ENCODE data around the gene OR52H1. TPM values are rescaled to one million over a fixed set of nuclear protein-coding genes. Genes with fewer than 3 reads are reported as not detected.

OR52H1 gene
- total RNA-seq, 2 experiments from 2014 or later = not detected

- DNase-seq (no peak), ATAC-seq (ENCODE audit: low read depth) (no peak)
- Mint-ChIP-seq H3K4me1 (no peaks in the 10 kb centered on the region), H3K27ac (no peak overlapping the region), H3K36me3 (no peaks in the 10 kb centered on the region), H3K9me3 (no peaks in the 10 kb centered on the region), H3K4me3 (no peak overlapping the region), H3K27me3 (no peaks in the 10 kb centered on the region)
- POLR2A ChIA-PET = no interaction called here
Measured at GRCh38 chr11:5521540-5521939, 26.8 kb downstream of the OR52H1 start.

DNA sequence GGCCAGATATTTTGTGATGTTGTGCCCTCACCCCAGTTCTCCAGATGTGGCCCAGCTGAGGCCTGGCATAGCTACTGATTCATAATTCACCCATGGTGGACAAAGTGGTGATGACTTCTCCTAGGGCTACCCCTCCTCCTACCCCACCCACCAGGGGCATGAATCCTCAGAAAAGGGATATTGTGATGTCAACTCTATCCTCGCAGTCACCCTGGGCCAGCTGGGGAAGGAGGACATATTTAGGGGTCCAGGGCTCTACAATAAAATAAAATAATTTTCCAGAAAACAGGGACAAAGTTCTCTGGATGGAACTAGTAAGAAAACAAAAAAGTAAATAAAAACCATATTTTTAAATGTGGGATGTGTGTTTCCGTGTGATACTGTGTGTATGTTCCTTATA is 31.7 kb downstream of the OR52H1 start, which contains the start of gene UBQLNL:
Gene UBQLNL, minus strand, starts transcription at position 101 of the 400 bp plus-strand sequence. CDS start 258 bp downstream, outside the sequence.
- POLR2A ChIA-PET = no interaction called here
- Mint-ChIP-seq H3K4me1 (no peaks in the 10 kb centered on the region), H3K9me3 (no peaks in the 10 kb centered on the region), H3K27ac (no peak within 1 kb of the TSS), H3K4me3 (no peak within 1 kb of the TSS), H3K27me3 (no peaks in the 10 kb centered on the region), H3K36me3 (no peaks in the 10 kb centered on the region)
- DNase-seq (no peak), ATAC-seq (ENCODE audit: low read depth) (no peak)

GRCh38 chr11:5514841-5515240 is 33.5 kb downstream of the OR52H1 start:
- no peak overlapping the region for H3K27ac Mint-ChIP-seq
- H3K27me3 Mint-ChIP-seq = no peaks in the 10 kb centered on the region
- ATAC-seq (ENCODE audit: low read depth) = no peak
- H3K9me3 Mint-ChIP-seq = no peaks in the 10 kb centered on the region
- no peaks in the 10 kb centered on the region for H3K4me1 Mint-ChIP-seq
- no peak overlapping the region for H3K4me3 Mint-ChIP-seq
- DNase-seq = no peak
- H3K36me3 Mint-ChIP-seq = no peaks in the 10 kb centered on the region
- POLR2A ChIA-PET = no interaction called here

- ATAC-seq (ENCODE audit: low read depth) = no peak
Measured at GRCh38 chr11:5509803-5510202, 38.5 kb downstream of the OR52H1 start, which contains the start of gene UBQLN3. Gene UBQLN3, minus strand, starts transcription at chr11:5509957. Its CDS starts 399 bp downstream, at chr11:5509558.

DNA sequence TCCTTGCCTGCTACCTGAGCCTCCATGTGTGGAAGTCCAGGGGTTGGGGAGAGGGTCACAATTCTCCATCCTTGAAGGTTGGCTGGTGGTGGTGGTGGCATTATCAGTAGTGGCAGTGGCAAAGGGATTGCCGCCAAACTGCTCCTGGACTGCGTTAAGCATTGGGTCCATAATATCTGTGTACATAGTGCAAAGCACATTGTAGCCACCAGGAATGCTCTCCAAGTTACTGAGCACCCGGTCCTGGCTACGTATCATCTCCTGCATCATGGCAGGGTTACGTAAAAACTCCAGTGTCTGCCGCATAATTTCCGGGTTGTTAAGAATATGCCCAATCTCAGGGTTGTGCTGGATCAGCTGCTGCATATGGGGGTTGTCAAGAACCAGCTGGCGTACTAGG is 39.7 kb downstream of the OR52H1 start:
- H3K36me3 Mint-ChIP-seq = no peaks in the 10 kb centered on the region
- ATAC-seq (ENCODE audit: low read depth) (no peak), DNase-seq (no peak)
- no peaks in the 10 kb centered on the region for H3K27me3 Mint-ChIP-seq
- POLR2A ChIA-PET = no interaction called here
- no peaks in the 10 kb centered on the region for H3K4me1 Mint-ChIP-seq
- H3K4me3 Mint-ChIP-seq = no peak overlapping the region
- no peaks in the 10 kb centered on the region for H3K9me3 Mint-ChIP-seq
- H3K27ac Mint-ChIP-seq = no peak overlapping the region

More at GRCh38 chr11:5509803-5510202, 38.5 kb downstream of the OR52H1 start, which contains the start of gene UBQLN3:
- Mint-ChIP-seq H3K9me3 (no peaks in the 10 kb centered on the region), H3K27me3 (no peaks in the 10 kb centered on the region), H3K4me1 (no peaks in the 10 kb centered on the region), H3K4me3 (no peak within 1 kb of the TSS), H3K27ac (no peak within 1 kb of the TSS), H3K36me3 (no peaks in the 10 kb centered on the region)
- POLR2A ChIA-PET = no interaction called here
- no peak for DNase-seq

GRCh38 chr11:5507933-5508305 is 40.4 kb downstream of the OR52H1 start:
- H3K36me3 Mint-ChIP-seq = no peaks in the 10 kb centered on the region
- H3K27ac Mint-ChIP-seq = no peak overlapping the region
- ATAC-seq (ENCODE audit: low read depth) (no peak), DNase-seq (no peak)
- H3K27me3 Mint-ChIP-seq = no peaks in the 10 kb centered on the region
- no peaks in the 10 kb centered on the region for H3K4me1 Mint-ChIP-seq
- H3K4me3 Mint-ChIP-seq = no peak overlapping the region
- POLR2A ChIA-PET = no interaction called here
- H3K9me3 Mint-ChIP-seq = no peaks in the 10 kb centered on the region

DNA sequence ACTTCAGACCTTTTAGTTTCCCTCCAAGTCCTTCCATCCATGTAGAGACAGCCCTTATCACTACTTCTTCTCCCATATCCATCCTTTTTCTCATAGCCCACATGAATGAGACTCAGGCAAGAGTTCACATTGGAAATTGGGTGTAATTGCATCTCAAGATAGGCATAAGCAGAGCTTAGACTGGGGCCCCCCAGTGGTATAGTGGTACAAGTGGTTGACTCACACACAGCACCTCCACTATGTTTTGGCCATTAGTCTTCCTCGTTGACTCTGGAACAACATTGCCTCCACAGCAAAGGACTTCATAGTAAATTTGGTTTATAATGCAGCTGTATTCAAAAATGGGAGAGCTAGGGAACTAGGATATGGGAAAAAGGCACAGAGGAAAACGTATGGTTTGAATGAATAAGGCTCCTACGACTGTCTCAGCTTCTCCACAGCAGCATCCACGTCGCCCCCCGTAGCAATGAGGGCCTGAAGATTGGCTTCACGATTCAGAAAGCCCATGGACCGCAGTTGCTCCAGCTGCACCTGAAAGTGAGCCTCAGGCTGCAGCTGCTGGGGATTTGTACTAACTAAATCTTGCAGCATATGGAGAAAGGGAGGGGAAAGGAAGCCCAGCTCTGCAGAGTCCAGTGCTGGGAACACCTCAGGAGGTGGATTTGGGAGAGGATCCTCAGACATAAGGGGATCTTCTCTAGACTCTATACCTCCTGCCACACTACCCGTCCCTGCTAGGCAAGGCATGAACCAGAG is 41.0 kb downstream of the OR52H1 start:
- peaks cover 1% of the 10 kb centered on the region for H3K27me3 Mint-ChIP-seq
- DNase-seq (no peak), ATAC-seq (ENCODE audit: low read depth) (no peak)
- no peak overlapping the region for H3K4me3 Mint-ChIP-seq
- POLR2A ChIA-PET = no interaction called here
- no peaks in the 10 kb centered on the region for H3K36me3 Mint-ChIP-seq
- no peaks in the 10 kb centered on the region for H3K4me1 Mint-ChIP-seq
- no peak overlapping the region for H3K27ac Mint-ChIP-seq
- H3K9me3 Mint-ChIP-seq = no peaks in the 10 kb centered on the region

GRCh38 chr11:5505363-5506048 is 42.8 kb downstream of the OR52H1 start:
- POLR2A ChIA-PET = no interaction called here
- H3K36me3 Mint-ChIP-seq = no peaks in the 10 kb centered on the region
- no peaks in the 10 kb centered on the region for H3K4me1 Mint-ChIP-seq
- ATAC-seq (ENCODE audit: low read depth) (no peak), DNase-seq (no peak)
- no peak overlapping the region for H3K4me3 Mint-ChIP-seq
- H3K27me3 Mint-ChIP-seq = peaks cover 4% of the 10 kb centered on the region
- H3K27ac Mint-ChIP-seq = no peak overlapping the region
- no peaks in the 10 kb centered on the region for H3K9me3 Mint-ChIP-seq

DNA sequence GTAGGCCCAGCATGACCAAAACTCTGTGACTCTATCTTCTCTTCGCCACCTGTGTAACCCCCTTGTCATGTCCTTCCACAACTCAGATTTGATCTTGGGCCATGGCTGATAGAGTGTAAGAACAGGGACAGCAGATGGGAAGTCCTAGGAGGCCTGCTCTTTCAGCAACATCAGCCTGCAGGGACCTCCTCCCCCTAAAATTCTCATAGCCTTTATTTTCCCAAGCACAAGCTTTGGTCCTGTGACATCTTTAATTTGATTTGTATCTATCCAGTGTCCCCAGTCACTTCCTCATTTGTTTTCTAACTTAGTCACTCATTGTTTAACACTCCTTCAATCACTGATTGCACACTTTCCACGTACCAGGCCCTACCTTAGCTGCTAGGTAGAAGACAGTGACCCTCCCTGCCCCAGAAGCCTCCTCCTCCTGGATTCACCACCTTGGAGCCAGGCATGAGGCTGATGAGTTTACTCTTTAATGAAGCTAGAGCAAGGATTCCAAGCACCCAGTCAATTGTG is 43.9 kb downstream of the OR52H1 start:
- no peak overlapping the region for H3K4me3 Mint-ChIP-seq
- H3K9me3 Mint-ChIP-seq = no peaks in the 10 kb centered on the region
- H3K27ac Mint-ChIP-seq = no peak overlapping the region
- no peaks in the 10 kb centered on the region for H3K36me3 Mint-ChIP-seq
- peaks cover 4% of the 10 kb centered on the region for H3K27me3 Mint-ChIP-seq
- H3K4me1 Mint-ChIP-seq = no peaks in the 10 kb centered on the region
- POLR2A ChIA-PET = no interaction called here
- DNase-seq (no peak), ATAC-seq (ENCODE audit: low read depth) (no peak)

GRCh38 chr11:5500393-5500801 is 47.9 kb downstream of the OR52H1 start:
- Mint-ChIP-seq H3K27ac (no peak overlapping the region), H3K9me3 (no peaks in the 10 kb centered on the region), H3K27me3 (peaks cover 5% of the 10 kb centered on the region), H3K4me3 (no peak overlapping the region), H3K4me1 (no peaks in the 10 kb centered on the region), H3K36me3 (no peaks in the 10 kb centered on the region)
- DNase-seq = no peak
- ATAC-seq (ENCODE audit: low read depth) = no peak
- POLR2A ChIA-PET = no interaction called here

DNA sequence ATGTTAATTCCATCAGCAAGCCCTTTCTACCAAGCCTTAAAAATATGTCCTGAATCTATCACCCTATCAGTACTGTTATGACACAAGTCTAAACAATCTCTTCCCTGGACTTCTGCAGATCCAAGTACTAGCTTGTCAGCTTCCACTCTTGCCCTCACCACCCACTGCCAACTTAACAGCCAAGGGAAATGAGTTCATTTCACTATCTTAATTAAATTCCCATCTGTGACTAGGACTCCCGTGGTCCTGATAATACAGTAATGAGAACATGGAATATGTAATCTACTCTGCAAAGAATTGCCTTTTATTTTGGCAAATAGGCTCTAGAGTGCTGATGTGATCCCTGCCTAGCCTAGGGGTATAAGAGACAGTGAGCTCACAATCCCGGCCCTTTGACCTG is 48.7 kb downstream of the OR52H1 start:
- Mint-ChIP-seq H3K27me3 (peaks cover 5% of the 10 kb centered on the region), H3K9me3 (no peaks in the 10 kb centered on the region), H3K36me3 (no peaks in the 10 kb centered on the region), H3K27ac (no peak overlapping the region), H3K4me3 (no peak overlapping the region), H3K4me1 (no peaks in the 10 kb centered on the region)
- no peak for ATAC-seq (ENCODE audit: low read depth)
- POLR2A ChIA-PET = no interaction called here
- DNase-seq = no peak

Measured in activated naive CD8-positive, alpha-beta T cell treated with anti-CD3 and anti-CD28 coated beads, Interleukin-2, amount 10 ng/mL, durations not matched to agents 7 days and 5 days (primary cell).